Stomach (tissue), 4 donors: Measurements from ENCODE around the gene ONECUT2.

Experiments
- POLR2A ChIP-seq, 4 donors: fragments of 450-650 bp; IDR thresholded peaks; one replicate each; pipeline ENCODE4 v1.6.1; 2016; ENCODE audit warnings: antibody characterized with exemption in 4 of 4, control low read depth in 2 of 4, mild to moderate bottlenecking in 1 of 4, moderate library complexity in 1 of 4
- POLR2AphosphoS5 ChIP-seq, 3 donors: sonication (generic); formaldehyde crosslinking; IDR thresholded peaks; one replicate each; pipeline ENCODE4 v1.6.1; 2016; ENCODE audit warnings: antibody characterized with exemption in 3 of 3
- TF ChIP-seq, protein P1 (sequence below), 7 experiments: fragments of 450-650 bp in 4 of 7; fragments of 200-600 bp in 3 of 7; sonication (generic) in 3 of 7; IDR thresholded peaks; one replicate each; pipeline ENCODE4 v1.5.1; 2016 to 2019; ENCODE audit warnings: antibody characterized with exemption in 7 of 7, control low read depth in 2 of 7, mild to moderate bottlenecking in 1 of 7

DNA sequence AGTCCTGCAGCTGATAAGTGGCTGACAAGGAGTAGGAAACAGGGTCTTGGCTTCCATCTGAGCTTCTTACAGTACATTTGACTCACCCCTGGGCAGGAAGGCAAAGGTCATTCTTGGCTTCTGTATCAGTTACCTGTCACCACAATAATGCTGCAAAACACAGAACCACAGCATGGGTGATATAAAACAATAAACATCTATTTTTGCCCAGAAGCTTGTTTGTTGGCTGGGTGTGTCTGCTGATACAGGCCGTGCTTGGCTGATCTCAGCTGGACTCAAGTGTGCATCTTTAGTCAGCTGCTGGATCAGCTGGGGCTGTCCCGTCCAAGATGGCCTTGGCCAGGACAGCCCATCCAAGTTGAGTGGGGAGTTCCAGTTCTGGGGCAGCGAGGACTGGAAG, 34.7 kb downstream of the ONECUT2 start:
- TF ChIP-seq, protein P1, sequence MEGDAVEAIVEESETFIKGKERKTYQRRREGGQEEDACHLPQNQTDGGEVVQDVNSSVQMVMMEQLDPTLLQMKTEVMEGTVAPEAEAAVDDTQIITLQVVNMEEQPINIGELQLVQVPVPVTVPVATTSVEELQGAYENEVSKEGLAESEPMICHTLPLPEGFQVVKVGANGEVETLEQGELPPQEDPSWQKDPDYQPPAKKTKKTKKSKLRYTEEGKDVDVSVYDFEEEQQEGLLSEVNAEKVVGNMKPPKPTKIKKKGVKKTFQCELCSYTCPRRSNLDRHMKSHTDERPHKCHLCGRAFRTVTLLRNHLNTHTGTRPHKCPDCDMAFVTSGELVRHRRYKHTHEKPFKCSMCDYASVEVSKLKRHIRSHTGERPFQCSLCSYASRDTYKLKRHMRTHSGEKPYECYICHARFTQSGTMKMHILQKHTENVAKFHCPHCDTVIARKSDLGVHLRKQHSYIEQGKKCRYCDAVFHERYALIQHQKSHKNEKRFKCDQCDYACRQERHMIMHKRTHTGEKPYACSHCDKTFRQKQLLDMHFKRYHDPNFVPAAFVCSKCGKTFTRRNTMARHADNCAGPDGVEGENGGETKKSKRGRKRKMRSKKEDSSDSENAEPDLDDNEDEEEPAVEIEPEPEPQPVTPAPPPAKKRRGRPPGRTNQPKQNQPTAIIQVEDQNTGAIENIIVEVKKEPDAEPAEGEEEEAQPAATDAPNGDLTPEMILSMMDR (IDR thresholded peaks at IDR 0.05) = no peak
- no peak for TF ChIP-seq POLR2A (IDR thresholded peaks at IDR 0.05)
- no peak for TF ChIP-seq POLR2AphosphoS5 (IDR thresholded peaks at IDR 0.05)
